Limb (tissue), 2 donors: ENCODE measurements around the gene CACNA1C.
"Not testable (repeated sequence)": the region's sequence is repeated elsewhere in the genome, so short reads cannot be mapped to it uniquely, and the experiment has no call there.

Experiments used
- DNase-seq, 2 donors: peaks; one replicate each; pipeline ENCODE4 v3.0.0-alpha.2; 2016; ENCODE audit errors: extremely low spot score in 2 of 2

The CACNA1C gene

GRCh38 chr12:2074792-2075191 is 22.0 kb downstream of the CACNA1C start:
- no peak for DNase-seq

GRCh38 chr12:2075508-2076195 is 22.9 kb downstream of the CACNA1C start:
- no peak for DNase-seq

- peak in 1 of 2 donors; percentile 6 for DNase-seq
These were observed 23.4 kb downstream of the CACNA1C start for GRCh38 chr12:2076196-2076570.

- DNase-seq = no peak
These were observed 23.9 kb downstream of the CACNA1C start for GRCh38 chr12:2076728-2077127.

GRCh38 chr12:2080604-2081003 is 27.8 kb downstream of the CACNA1C start:
- no peak for DNase-seq

- no peak for DNase-seq
These were observed 29.5 kb downstream of the CACNA1C start for GRCh38 chr12:2082321-2082720.

- DNase-seq = no peak
These were observed 30.2 kb downstream of the CACNA1C start for GRCh38 chr12:2083008-2083407.

GRCh38 chr12:2083561-2083960 is 30.8 kb downstream of the CACNA1C start:
- no peak for DNase-seq

- DNase-seq = peak in 1 of 2 donors; percentile 13
These were observed 31.9 kb downstream of the CACNA1C start for GRCh38 chr12:2084553-2085296.

- DNase-seq = no peak
These were observed 39.6 kb downstream of the CACNA1C start for GRCh38 chr12:2092354-2092753.

GRCh38 chr12:2092890-2093289 is 40.1 kb downstream of the CACNA1C start:
- DNase-seq = no peak

GRCh38 chr12:2094597-2094996 is 41.8 kb downstream of the CACNA1C start:
- DNase-seq = no peak

- DNase-seq = no peak
These were observed 43.1 kb downstream of the CACNA1C start for GRCh38 chr12:2095878-2096277.

- DNase-seq = no peak
These were observed 44.8 kb downstream of the CACNA1C start for GRCh38 chr12:2097617-2098016.

GRCh38 chr12:2098852-2099251 is 46.1 kb downstream of the CACNA1C start:
- no peak for DNase-seq

- DNase-seq = no peak
These were observed 46.8 kb downstream of the CACNA1C start for GRCh38 chr12:2099595-2099994.

GRCh38 chr12:2101359-2101758 is 48.6 kb downstream of the CACNA1C start:
- no peak for DNase-seq

GRCh38 chr12:2101771-2102170 is 49.0 kb downstream of the CACNA1C start:
- DNase-seq = no peak

GRCh38 chr12:2102736-2103135 is 49.9 kb downstream of the CACNA1C start:
- not testable (repeated sequence) for DNase-seq

- DNase-seq = not testable (repeated sequence)
These were observed 52.6 kb downstream of the CACNA1C start for GRCh38 chr12:2105387-2105786.

- DNase-seq = no peak
These were observed 55.4 kb downstream of the CACNA1C start for GRCh38 chr12:2108166-2108565.

GRCh38 chr12:2108975-2109671 is 56.3 kb downstream of the CACNA1C start:
- no peak for DNase-seq
